Activated T-cell treated with anti-CD3 and anti-CD28 coated beads, Interleukin-2, amount 50 U/mL, for 72 hours (primary cell): ENCODE results near the gene CES2. TPM values are rescaled to one million over a fixed set of nuclear protein-coding genes. Genes with fewer than 3 reads are reported as not detected.
A peak's percentile ranks its signal among the peaks of the same experiment; 100 is the strongest.
"Not testable (repeated sequence)": the region's sequence is repeated elsewhere in the genome, so short reads cannot be mapped to it uniquely, and the experiment has no call there.

Experiments
- ATAC-seq, 2 donors: fragments of 150-1000 bp; cut with Tn5 transposase; replicated peaks in 1 of 2; 2 replicates each; pipeline ENCODE4 v1.10.0; 2021; ENCODE audit warnings: moderate library complexity in 2 of 2, mild to moderate bottlenecking in 1 of 2
- DNase-seq, 2 donors: peaks; one replicate each; pipeline ENCODE4 v3.0.0; 2021 to 2022; ENCODE audit warnings: mixed read lengths in 1 of 2
- H3K27ac Mint-ChIP-seq: one replicate; pipeline ENCODE4 v1.8.0; 2022; ENCODE audit warnings: mild to moderate bottlenecking, moderate library complexity, mixed read lengths
- H3K27me3 Mint-ChIP-seq: one replicate; pipeline ENCODE4 v1.8.0; 2022; ENCODE audit warnings: low read depth, mixed read lengths
- H3K36me3 Mint-ChIP-seq, 2 donors: one replicate each; pipeline ENCODE4 v1.8.0; 2022; ENCODE audit warnings: mixed read lengths in 2 of 2, mild to moderate bottlenecking in 1 of 2; ENCODE audit not compliant: insufficient read depth in 2 of 2
- H3K4me1 Mint-ChIP-seq: one replicate; pipeline ENCODE4 v1.8.0; 2022; ENCODE audit warnings: low read depth, mixed read lengths
- H3K4me3 Mint-ChIP-seq, 2 donors: one replicate each; pipeline ENCODE4 v1.8.0; 2022; ENCODE audit warnings: mild to moderate bottlenecking in 2 of 2, mixed read lengths in 2 of 2, moderate library complexity in 2 of 2
- H3K9me3 Mint-ChIP-seq, 2 donors: one replicate each; pipeline ENCODE4 v1.8.0; 2022; ENCODE audit warnings: mixed read lengths in 2 of 2
- total RNA-seq, 2 donors: library from RNA; stranded (reverse); gene quantifications; one replicate each; pipeline ENCODE4 v1.2.3, GENCODE V29; 2022

The CES2 gene
- total RNA-seq = 10 to 100 TPM; 28.7 to 33.3 TPM

GRCh38 chr16:66935314-66936011 lies at the start of gene CES2:
Gene CES2 (plus strand): TSS chr16:66935516. CDS start chr16:66935636, 120 bp downstream.
- Mint-ChIP-seq H3K9me3 (no peaks in the 10 kb centered on the region), H3K27me3 (no peaks in the 10 kb centered on the region), H3K4me3 (peak within 1 kb of the TSS; percentile 91 to 100), H3K27ac (peak within 1 kb of the TSS; percentile 96), H3K36me3 (peaks cover 9 to 17% of the 10 kb centered on the region in 2 donors), H3K4me1 (peaks cover 45% of the 10 kb centered on the region)
- DNase-seq (no peak), ATAC-seq (no peak)

- Mint-ChIP-seq H3K4me1 (peaks cover 50% of the 10 kb centered on the region), H3K36me3 (peaks cover 3 to 15% of the 10 kb centered on the region in 2 donors), H3K27ac (no peak overlapping the region), H3K27me3 (no peaks in the 10 kb centered on the region), H3K9me3 (no peaks in the 10 kb centered on the region), H3K4me3 (no peak overlapping the region)
- DNase-seq (no peak), ATAC-seq (no peak)
Measured at GRCh38 chr16:66886321-66886720, 49.0 kb upstream of the CES2 start.

DNA sequence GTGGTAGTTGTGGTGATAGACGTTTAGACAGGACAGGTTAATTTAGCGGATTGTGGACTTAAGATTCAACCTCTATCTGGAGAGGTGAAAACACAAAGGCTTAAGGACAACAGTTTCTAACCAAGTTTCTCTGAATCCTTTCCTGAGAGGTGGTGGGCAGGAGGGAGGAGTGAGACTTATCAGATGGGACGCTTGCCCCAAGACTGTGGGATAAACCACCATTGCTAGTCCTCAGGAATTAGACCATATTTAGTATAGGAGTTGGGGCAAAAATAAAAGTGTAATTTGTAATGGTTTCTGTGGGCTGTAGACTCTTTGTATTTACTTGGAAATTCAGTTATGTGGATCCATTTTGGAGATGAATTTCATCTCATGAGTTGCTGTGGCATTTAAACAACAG lies 48.4 kb upstream of the CES2 start:
- DNase-seq (no peak), ATAC-seq (no peak)
- H3K9me3 Mint-ChIP-seq = no peaks in the 10 kb centered on the region
- H3K27ac Mint-ChIP-seq = no peak overlapping the region
- no peak overlapping the region for H3K4me3 Mint-ChIP-seq
- H3K36me3 Mint-ChIP-seq = peaks cover 3 to 15% of the 10 kb centered on the region in 2 donors
- H3K27me3 Mint-ChIP-seq = no peaks in the 10 kb centered on the region
- H3K4me1 Mint-ChIP-seq = peaks cover 46% of the 10 kb centered on the region

DNA sequence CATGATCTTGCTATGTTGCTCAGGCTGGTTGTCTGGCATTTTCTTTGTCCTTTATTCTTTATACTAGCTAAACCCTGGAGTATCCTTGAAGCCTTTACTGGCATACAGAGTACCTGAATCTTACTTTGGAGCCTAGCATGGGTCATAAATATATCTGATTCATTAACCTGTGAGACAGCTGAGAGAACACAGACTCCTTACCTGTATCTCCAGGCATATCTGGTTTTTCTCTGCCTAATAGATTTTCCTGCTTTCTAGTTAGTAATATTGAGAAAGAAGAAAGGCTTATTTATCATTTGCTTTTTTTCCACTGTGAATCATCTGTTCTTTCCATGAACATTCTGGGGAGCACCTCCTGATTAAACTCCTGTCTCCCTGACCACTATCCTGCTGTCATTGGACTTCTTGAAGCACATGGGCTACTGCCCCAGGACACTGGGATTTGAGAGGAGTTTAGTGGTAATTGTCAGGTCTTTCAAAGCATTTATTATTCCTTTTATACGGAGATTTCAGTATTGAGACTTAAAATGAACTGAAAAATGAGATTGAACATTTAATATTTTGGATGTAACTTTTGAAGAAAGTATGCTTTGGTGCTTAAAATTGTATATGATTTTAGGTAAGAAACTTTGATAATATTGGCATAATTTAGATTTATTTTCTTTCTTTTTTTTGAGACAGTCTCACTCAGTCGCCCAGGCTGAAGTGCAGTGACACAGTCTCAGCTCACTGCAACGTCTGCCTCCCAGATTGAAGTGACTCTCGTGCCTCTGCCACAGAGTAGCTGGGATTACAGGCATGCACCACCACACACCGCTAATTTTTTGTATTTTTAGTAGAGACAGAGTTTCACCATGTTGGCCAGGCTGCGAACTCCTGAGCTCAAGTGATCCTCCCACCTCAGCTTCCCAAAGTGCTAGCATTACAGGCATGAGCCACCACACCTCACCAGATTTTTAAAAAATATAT lies 46.4 kb upstream of the CES2 start:
- H3K9me3 Mint-ChIP-seq = no peaks in the 10 kb centered on the region
- no peak for DNase-seq

DNA sequence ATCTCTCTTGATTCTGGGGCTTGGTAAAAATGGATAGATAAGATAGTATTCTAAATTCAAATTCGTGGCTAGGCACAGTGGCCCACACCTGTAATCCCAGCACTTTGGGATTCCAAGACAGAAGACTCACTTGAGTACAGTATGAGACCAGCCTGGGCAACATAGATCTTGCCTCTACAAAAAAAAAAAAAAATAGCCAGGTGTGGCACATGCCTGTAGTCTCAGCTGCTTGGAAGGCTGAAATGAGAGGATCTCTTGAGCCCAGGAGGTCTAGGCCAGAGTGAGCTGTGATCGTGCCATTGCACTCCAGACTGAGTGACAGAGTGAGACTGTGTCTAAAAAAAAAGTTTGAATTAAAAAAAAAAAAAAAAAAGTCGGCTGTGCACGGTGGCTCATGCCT lies 45.7 kb upstream of the CES2 start:
- peaks cover 0 to 12% of the 10 kb centered on the region in 2 donors for H3K36me3 Mint-ChIP-seq
- H3K4me1 Mint-ChIP-seq = peaks cover 45% of the 10 kb centered on the region
- H3K27ac Mint-ChIP-seq = no peak overlapping the region
- no peaks in the 10 kb centered on the region for H3K9me3 Mint-ChIP-seq
- ATAC-seq (no peak), DNase-seq (no peak)
- no peaks in the 10 kb centered on the region for H3K27me3 Mint-ChIP-seq
- H3K4me3 Mint-ChIP-seq = no peak overlapping the region

More for the DNA sequence above, 46.4 kb upstream of the CES2 start:
- H3K27me3 Mint-ChIP-seq = no peaks in the 10 kb centered on the region
- peak overlapping the region in 1 of 2 donors; percentile 6 for H3K4me3 Mint-ChIP-seq
- peaks cover 3 to 16% of the 10 kb centered on the region in 2 donors for H3K36me3 Mint-ChIP-seq
- ATAC-seq = no peak
- peaks cover 45% of the 10 kb centered on the region for H3K4me1 Mint-ChIP-seq
- H3K27ac Mint-ChIP-seq = peak overlapping the region; percentile 83

DNA sequence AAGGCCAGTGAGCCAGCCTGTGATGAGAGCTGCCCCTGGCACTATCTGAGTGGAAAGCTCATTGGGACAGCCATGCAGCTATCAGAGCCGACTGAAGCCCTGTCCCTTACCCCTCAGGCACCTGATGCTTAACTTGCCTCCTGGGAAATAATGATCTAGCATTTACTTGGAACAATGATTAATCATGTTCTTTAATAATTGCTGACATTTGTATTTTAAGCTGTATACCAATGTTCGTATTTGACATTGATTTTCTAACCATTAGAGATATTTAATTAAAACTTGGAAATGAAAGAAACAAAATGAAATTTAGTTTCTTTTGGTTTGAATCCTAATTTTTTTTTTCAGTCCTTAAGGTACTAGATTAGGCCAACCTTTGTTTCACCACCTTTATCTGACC lies 44.5 kb upstream of the CES2 start:
- H3K27ac Mint-ChIP-seq = no peak overlapping the region
- no peaks in the 10 kb centered on the region for H3K9me3 Mint-ChIP-seq
- peaks cover 35% of the 10 kb centered on the region for H3K4me1 Mint-ChIP-seq
- H3K27me3 Mint-ChIP-seq = no peaks in the 10 kb centered on the region
- no peak overlapping the region for H3K4me3 Mint-ChIP-seq
- peaks cover 0 to 12% of the 10 kb centered on the region in 2 donors for H3K36me3 Mint-ChIP-seq
- DNase-seq (no peak), ATAC-seq (no peak)

- no peaks in the 10 kb centered on the region for H3K9me3 Mint-ChIP-seq
- ATAC-seq (no peak), DNase-seq (no peak)
- H3K27me3 Mint-ChIP-seq = no peaks in the 10 kb centered on the region
- H3K4me1 Mint-ChIP-seq = peaks cover 33% of the 10 kb centered on the region
- peaks cover 0 to 12% of the 10 kb centered on the region in 2 donors for H3K36me3 Mint-ChIP-seq
- no peak overlapping the region for H3K27ac Mint-ChIP-seq
- no peak overlapping the region for H3K4me3 Mint-ChIP-seq
Measured at GRCh38 chr16:66891360-66891759, 44.0 kb upstream of the CES2 start.

GRCh38 chr16:66891797-66892196 lies 43.5 kb upstream of the CES2 start:
- no peak for ATAC-seq
- no peak for DNase-seq
- no peaks in the 10 kb centered on the region for H3K9me3 Mint-ChIP-seq
- no peak overlapping the region for H3K4me3 Mint-ChIP-seq
- no peaks in the 10 kb centered on the region for H3K27me3 Mint-ChIP-seq
- peaks cover 0 to 13% of the 10 kb centered on the region in 2 donors for H3K36me3 Mint-ChIP-seq
- H3K27ac Mint-ChIP-seq = no peak overlapping the region
- H3K4me1 Mint-ChIP-seq = peaks cover 32% of the 10 kb centered on the region

- no peak for DNase-seq
- Mint-ChIP-seq H3K36me3 (peaks cover 0 to 5% of the 10 kb centered on the region in 2 donors), H3K4me3 (no peak overlapping the region), H3K27me3 (no peaks in the 10 kb centered on the region), H3K27ac (no peak overlapping the region), H3K9me3 (no peaks in the 10 kb centered on the region), H3K4me1 (peaks cover 10% of the 10 kb centered on the region)
- ATAC-seq = no peak
Measured at GRCh38 chr16:66894055-66894454, 41.3 kb upstream of the CES2 start.

DNA sequence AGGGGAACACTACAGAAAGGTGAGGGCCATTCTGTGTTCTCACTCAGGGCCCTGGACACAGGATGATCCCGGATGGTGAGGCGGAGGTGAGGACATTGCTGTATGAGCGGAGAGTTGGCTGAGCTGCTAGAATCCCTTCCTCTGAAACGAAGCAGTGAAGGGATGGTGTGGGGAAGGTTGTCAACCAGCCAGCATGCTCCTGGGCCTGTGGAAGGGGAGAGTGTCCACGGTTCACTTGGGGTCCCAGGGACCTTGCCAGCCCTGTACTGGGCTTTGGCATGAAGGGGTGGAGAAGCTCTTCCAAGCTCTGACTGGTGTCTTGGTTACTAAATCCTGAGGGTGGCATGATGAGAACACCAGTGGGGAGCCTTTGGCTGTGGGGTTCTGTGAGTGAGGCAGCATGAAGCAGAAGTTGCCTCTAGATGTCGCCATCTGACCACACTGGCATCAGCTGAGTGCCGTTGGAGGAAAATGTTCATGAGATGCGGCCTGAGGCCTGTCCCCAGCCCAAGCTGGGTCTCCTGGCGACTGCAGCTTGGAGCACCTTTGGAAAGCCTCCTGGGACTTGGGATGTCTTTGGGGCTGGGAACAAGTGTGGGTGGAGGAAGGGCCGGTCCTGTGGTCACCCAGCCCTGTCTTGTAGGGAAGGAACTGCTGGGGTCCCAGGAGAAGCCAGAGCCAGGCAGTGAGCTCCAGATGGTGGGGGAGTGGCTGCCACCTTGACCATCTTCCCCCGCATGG lies 40.2 kb upstream of the CES2 start:
- H3K27me3 Mint-ChIP-seq = no peaks in the 10 kb centered on the region
- H3K4me1 Mint-ChIP-seq = peaks cover 10% of the 10 kb centered on the region
- ATAC-seq (peak; percentile 90 to 94), DNase-seq (peak; percentile 66)
- H3K4me3 Mint-ChIP-seq = no peak overlapping the region
- no peaks in the 10 kb centered on the region for H3K9me3 Mint-ChIP-seq
- peaks cover 0 to 2% of the 10 kb centered on the region in 2 donors for H3K36me3 Mint-ChIP-seq
- no peak overlapping the region for H3K27ac Mint-ChIP-seq

DNA sequence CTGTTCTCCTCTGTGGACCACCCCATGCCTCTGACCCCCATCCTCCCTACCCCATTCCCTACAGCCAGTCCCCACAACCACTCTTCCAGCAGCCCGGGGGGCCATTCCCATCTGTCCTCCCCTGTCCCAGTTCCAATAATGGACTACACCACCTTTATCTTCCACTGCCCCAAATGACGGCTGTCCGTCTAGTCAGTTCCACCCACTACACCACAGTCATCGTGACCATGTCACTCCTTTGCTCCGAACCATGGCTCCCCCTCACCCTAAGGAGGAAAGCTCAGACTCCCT lies 39.7 kb upstream of the CES2 start:
- H3K4me3 Mint-ChIP-seq = no peak overlapping the region
- no peaks in the 10 kb centered on the region for H3K9me3 Mint-ChIP-seq
- no peaks in the 10 kb centered on the region for H3K27me3 Mint-ChIP-seq
- DNase-seq (no peak), ATAC-seq (no peak)
- no peak overlapping the region for H3K27ac Mint-ChIP-seq
- peaks cover 10% of the 10 kb centered on the region for H3K4me1 Mint-ChIP-seq
- H3K36me3 Mint-ChIP-seq = peaks cover 0 to 2% of the 10 kb centered on the region in 2 donors

GRCh38 chr16:66895999-66896398 lies 39.3 kb upstream of the CES2 start:
- no peak overlapping the region for H3K4me3 Mint-ChIP-seq
- H3K36me3 Mint-ChIP-seq = peaks cover 0 to 2% of the 10 kb centered on the region in 2 donors

DNA sequence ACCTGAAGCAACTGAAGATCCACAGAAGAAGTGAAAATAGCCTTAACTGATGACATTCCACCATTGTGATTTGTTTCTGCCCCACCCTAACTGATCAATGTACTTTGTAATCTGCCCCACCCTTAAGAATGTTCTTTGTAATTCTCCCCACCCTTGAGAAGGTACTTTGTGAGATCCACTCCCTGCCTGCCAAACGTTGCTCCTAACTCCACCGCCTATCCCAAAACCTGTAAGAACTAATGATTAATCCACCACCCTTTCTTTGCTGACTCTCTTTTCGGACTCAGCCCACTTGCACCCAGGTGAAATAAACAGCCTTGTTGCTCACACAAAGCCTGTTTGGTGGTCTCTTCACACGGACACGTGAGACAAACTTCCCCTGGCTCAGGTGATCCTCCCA lies 38.6 kb upstream of the CES2 start:
- not testable (repeated sequence) for DNase-seq, H3K4me3 Mint-ChIP-seq, H3K27me3 Mint-ChIP-seq, H3K36me3 Mint-ChIP-seq, H3K9me3 Mint-ChIP-seq, ATAC-seq, H3K27ac Mint-ChIP-seq, H3K4me1 Mint-ChIP-seq

More at GRCh38 chr16:66895999-66896398, 39.3 kb upstream of the CES2 start:
- peaks cover 10% of the 10 kb centered on the region for H3K4me1 Mint-ChIP-seq
- ATAC-seq (no peak), DNase-seq (no peak)
- H3K27ac Mint-ChIP-seq = no peak overlapping the region
- H3K27me3 Mint-ChIP-seq = no peaks in the 10 kb centered on the region
- no peaks in the 10 kb centered on the region for H3K9me3 Mint-ChIP-seq
